GM12865 (cell line): Measurements from ENCODE around the gene TGIF1.

Experiments used
- DNase-seq: peaks from one replicate; pipeline ENCODE4 v3.0.0; 2010; ENCODE audit warnings: low read depth
- H3K4me3 ChIP-seq: 2 replicates; pipeline ENCODE4 v1.5.1; 2011; ENCODE audit warnings: mild to moderate bottlenecking, low read depth, low read length, control low read depth
- CTCF ChIP-seq: IDR thresholded peaks from 2 replicates; pipeline ENCODE4 v1.5.1; 2011; ENCODE audit warnings: low read length, control low read depth, low read depth, inconsistent platforms; ENCODE audit not compliant: insufficient read depth; ENCODE audit errors: missing control alignments

Gene TGIF1

GRCh38 chr18:3429121-3429520 is 20.9 kb upstream of the TGIF1 start:
- no peak for TF ChIP-seq CTCF
- H3K4me3 ChIP-seq = no peak overlapping the region
- DNase-seq = no peak

DNA sequence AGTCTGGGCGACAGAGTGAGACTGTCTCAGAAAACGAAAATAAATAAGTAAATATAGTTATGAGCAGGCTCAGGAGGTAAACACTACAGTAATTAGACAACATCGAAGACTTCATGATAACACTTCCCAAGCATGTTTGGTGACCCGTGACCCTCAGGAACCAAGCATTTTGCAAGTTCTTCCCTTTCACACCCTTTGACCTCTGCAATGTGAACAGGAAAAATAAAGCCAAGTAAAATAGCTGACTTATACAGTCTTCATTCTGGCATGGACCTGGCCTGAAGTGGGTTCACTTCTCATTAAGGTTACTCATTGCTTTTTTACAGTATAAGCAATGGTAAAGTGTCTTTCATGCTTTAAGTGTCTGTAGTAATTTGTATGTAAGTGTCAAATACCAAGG is 15.3 kb upstream of the TGIF1 start:
- DNase-seq = no peak
- no peak overlapping the region for H3K4me3 ChIP-seq
- TF ChIP-seq CTCF = no peak

GRCh38 chr18:3440341-3440740 is 9.6 kb upstream of the TGIF1 start:
- no peak for DNase-seq
- no peak overlapping the region for H3K4me3 ChIP-seq
- no peak for TF ChIP-seq CTCF

DNA sequence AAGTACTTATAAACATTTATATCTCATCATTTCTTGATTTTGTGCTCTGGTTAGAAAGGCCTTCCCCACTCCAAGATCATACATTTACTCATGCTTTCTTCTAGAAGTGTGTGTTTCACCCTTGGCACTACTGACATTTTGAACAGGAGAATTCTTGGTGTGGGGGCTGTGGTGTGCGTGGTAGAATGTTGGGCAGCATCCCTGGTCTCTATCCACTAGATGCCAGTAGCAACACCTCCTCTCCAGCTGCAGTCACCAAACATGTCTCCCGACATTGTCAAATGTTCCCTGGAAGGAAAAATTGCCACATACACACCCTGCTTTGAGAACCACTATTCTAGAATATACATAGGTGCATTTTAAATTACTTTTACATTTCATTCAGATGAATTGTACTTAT is 8.7 kb upstream of the TGIF1 start:
- no peak overlapping the region for H3K4me3 ChIP-seq
- no peak for DNase-seq

DNA sequence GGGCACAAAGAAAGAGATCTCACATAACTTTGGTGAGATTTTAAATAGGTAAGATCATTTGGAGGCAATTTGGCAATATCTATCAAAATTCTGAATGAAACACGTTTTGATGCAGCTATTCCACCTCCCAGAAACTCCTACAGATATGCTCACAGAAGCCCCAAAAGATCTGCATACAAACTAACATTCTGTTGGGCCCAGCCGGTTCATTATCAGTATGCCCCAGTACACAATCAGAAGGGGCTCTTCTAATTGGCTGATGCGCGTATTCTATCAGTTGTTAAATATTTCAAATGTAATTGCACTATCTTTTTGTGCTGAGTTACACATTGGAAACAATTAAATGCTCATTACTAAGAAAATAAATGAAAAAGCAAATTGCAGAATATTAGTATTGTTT is 7.1 kb upstream of the TGIF1 start:
- no peak for DNase-seq
- H3K4me3 ChIP-seq = no peak overlapping the region
- no peak for TF ChIP-seq CTCF

More for the DNA sequence above, 8.7 kb upstream of the TGIF1 start:
- TF ChIP-seq CTCF = no peak

DNA sequence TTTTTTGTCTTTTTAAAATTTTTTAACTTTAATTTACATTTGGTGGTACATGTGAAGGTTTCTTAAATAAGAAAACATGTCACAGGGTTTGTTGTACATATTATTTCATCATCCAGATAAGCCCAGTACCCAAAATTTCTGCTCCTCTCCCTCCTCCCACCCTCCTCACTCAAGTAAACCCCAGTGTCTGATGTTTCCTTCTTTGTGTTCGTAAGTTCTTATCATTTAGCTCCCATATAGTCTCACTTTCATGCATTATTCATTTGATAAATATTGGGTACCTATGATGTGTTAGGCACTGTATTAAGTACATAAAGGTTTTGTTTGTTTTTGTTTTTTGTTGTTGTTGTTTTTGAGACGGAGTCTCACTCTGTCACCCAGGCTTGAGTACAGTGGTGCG is 5.7 kb upstream of the TGIF1 start:
- H3K4me3 ChIP-seq = no peak overlapping the region
- no peak for TF ChIP-seq CTCF
- DNase-seq = no peak

- no peak overlapping the region for H3K4me3 ChIP-seq
- no peak for DNase-seq
- no peak for TF ChIP-seq CTCF
These were observed 5.0 kb upstream of the TGIF1 start for GRCh38 chr18:3444954-3445353.
